ENCODE data around the gene ANK2. TPM values are rescaled to one million over a fixed set of nuclear protein-coding genes. Genes with fewer than 3 reads are reported as not detected.
A peak's percentile ranks its signal among the peaks of the same experiment; 100 is the strongest.

The ANK2 gene
- total RNA-seq, 4 donors from 2014 or later, result 25.9 to 64.4 (median 55.4) TPM

- Histone ChIP-seq H3K36me3 (no peaks in the 10 kb centered on the region), H3K4me3 (replicated peaks in 1 of 3) (no peak overlapping the region), H3K27me3 (no peaks in the 10 kb centered on the region), H3K27ac (no peak overlapping the region), H3K4me1 (no peaks in the 10 kb centered on the region), H3K9me3 (no peaks in the 10 kb centered on the region)
- no peak for DNase-seq
- 6 to 21% methylated on average over 2 of the region's 2 CpGs for WGBS, 2 donors
- intact Hi-C loops (cut with DNase I), result loop anchor here (10.0 kb wide), 1 partner anchor 130 kb away; no protein-coding TSS in a partner anchor
- TF ChIP-seq POLR2A (IDR thresholded peaks at IDR 0.05) (no peak), CTCF (IDR thresholded peaks at IDR 0.05) (no peak)
These were observed 355.4 kb downstream of the ANK2 start for GRCh38 chr4:113404841-113405240.

- DNase-seq, result no peak
- no peaks in the 10 kb centered on the region for H3K4me1 ChIP-seq
- no peaks in the 10 kb centered on the region for H3K27me3 ChIP-seq
- TF ChIP-seq CTCF (IDR thresholded peaks at IDR 0.05) (no peak), POLR2A (IDR thresholded peaks at IDR 0.05) (no peak)
- H3K9me3 ChIP-seq, result no peaks in the 10 kb centered on the region
- no peak overlapping the region for H3K4me3 ChIP-seq (replicated peaks in 1 of 3)
- H3K36me3 ChIP-seq, result no peaks in the 10 kb centered on the region
- no peak overlapping the region for H3K27ac ChIP-seq
- WGBS, 2 donors, result 83 to 86% methylated on average over 7 of the region's 7 CpGs
- intact Hi-C loops (cut with DNase I), result loop anchor here (10.0 kb wide), 1 partner anchor 129 kb away; no protein-coding TSS in a partner anchor
These were observed 356.6 kb downstream of the ANK2 start for GRCh38 chr4:113405874-113406722.

GRCh38 chr4:113406723-113407016 is 357.2 kb downstream of the ANK2 start:
- H3K4me3 ChIP-seq (replicated peaks in 1 of 3), result no peak overlapping the region

GRCh38 chr4:113407409-113407808 is 358.0 kb downstream of the ANK2 start:
- no peaks in the 10 kb centered on the region for H3K36me3 ChIP-seq
- 87 to 90% methylated on average over 2 of the region's 2 CpGs for WGBS, 2 donors
- H3K4me3 ChIP-seq (replicated peaks in 1 of 3), result no peak overlapping the region
- intact Hi-C loops (cut with DNase I), result loop anchor here (10.0 kb wide), 1 partner anchor 127 kb away; no protein-coding TSS in a partner anchor
- H3K9me3 ChIP-seq, result no peaks in the 10 kb centered on the region
- TF ChIP-seq POLR2A (IDR thresholded peaks at IDR 0.05) (no peak), CTCF (IDR thresholded peaks at IDR 0.05) (no peak)
- H3K4me1 ChIP-seq, result peaks cover 0 to 3% of the 10 kb centered on the region in 2 donors
- no peak overlapping the region for H3K27ac ChIP-seq
- no peaks in the 10 kb centered on the region for H3K27me3 ChIP-seq
- no peak for DNase-seq

More at GRCh38 chr4:113406723-113407016, 357.2 kb downstream of the ANK2 start:
- H3K27me3 ChIP-seq, result no peaks in the 10 kb centered on the region
- no peaks in the 10 kb centered on the region for H3K36me3 ChIP-seq
- WGBS, 2 donors, result 35 to 56% methylated on average over 7 of the region's 7 CpGs
- no peaks in the 10 kb centered on the region for H3K9me3 ChIP-seq
- TF ChIP-seq CTCF (IDR thresholded peaks at IDR 0.05) (no peak), POLR2A (IDR thresholded peaks at IDR 0.05) (no peak)
- H3K27ac ChIP-seq, result no peak overlapping the region
- peak in 1 of 2 donors; percentile 29 for DNase-seq
- intact Hi-C loops (cut with DNase I), result loop anchor here (10.0 kb wide), 1 partner anchor 128 kb away; no protein-coding TSS in a partner anchor
- peaks cover 0 to 3% of the 10 kb centered on the region in 2 donors for H3K4me1 ChIP-seq

- Histone ChIP-seq H3K4me3 (replicated peaks in 1 of 3) (no peak overlapping the region), H3K27me3 (no peaks in the 10 kb centered on the region), H3K27ac (no peak overlapping the region), H3K4me1 (peaks cover 0 to 3% of the 10 kb centered on the region in 2 donors), H3K9me3 (no peaks in the 10 kb centered on the region), H3K36me3 (no peaks in the 10 kb centered on the region)
- DNase-seq, result no peak
- TF ChIP-seq POLR2A (IDR thresholded peaks at IDR 0.05) (no peak), CTCF (IDR thresholded peaks at IDR 0.05) (no peak)
- intact Hi-C loops (cut with DNase I), result loop anchor here (10.0 kb wide), 1 partner anchor 126 kb away; no protein-coding TSS in a partner anchor
- WGBS, 2 donors, result 59 to 63% methylated on average over 4 of the region's 4 CpGs
These were observed 359.7 kb downstream of the ANK2 start for GRCh38 chr4:113409181-113409580.

Measured in thyroid gland (tissue), 4 donors.